NCI-H2227 treated with DMSO at 0.1 percent for 48 hours (cell line): ENCODE data around the gene SIGLEC14.
"Not testable (repeated sequence)": the region's sequence is repeated elsewhere in the genome, so short reads cannot be mapped to it uniquely, and the experiment has no call there.

Source experiments
- DNase-seq: peaks from one replicate; lab custom pipeline; 2025; lab: John Stamatoyannopoulos, UW

SIGLEC14 gene

GRCh38 chr19:51646730-51647129 lies at the start of gene SIGLEC14:
Gene SIGLEC14 (minus strand): TSS chr19:51646825. CDS start chr19:51646759, 66 bp downstream.
- DNase-seq, result not testable (repeated sequence)

- no peak for DNase-seq
Measured at GRCh38 chr19:51695702-51696315, 49.2 kb upstream of the SIGLEC14 start.

GRCh38 chr19:51695088-51695487 lies 48.5 kb upstream of the SIGLEC14 start:
- DNase-seq, result no peak

GRCh38 chr19:51694318-51695085 lies 47.9 kb upstream of the SIGLEC14 start:
- DNase-seq, result no peak

- no peak for DNase-seq
Measured at GRCh38 chr19:51693819-51694218, 47.2 kb upstream of the SIGLEC14 start.

GRCh38 chr19:51693260-51693659 lies 46.6 kb upstream of the SIGLEC14 start, which contains the start of gene SPACA6:
Gene SPACA6 (plus strand): TSS chr19:51693330. CDS start chr19:51693527, 197 bp downstream.
- DNase-seq, result no peak

- no peak for DNase-seq
Measured at GRCh38 chr19:51692468-51692867, 45.8 kb upstream of the SIGLEC14 start.

GRCh38 chr19:51691584-51692428 lies 45.2 kb upstream of the SIGLEC14 start:
- no peak for DNase-seq

- DNase-seq, result no peak
Measured at GRCh38 chr19:51691074-51691583, 44.5 kb upstream of the SIGLEC14 start.

- DNase-seq, result peak; percentile 58
Measured at GRCh38 chr19:51690454-51691073, 43.9 kb upstream of the SIGLEC14 start.

- DNase-seq, result no peak
Measured at GRCh38 chr19:51689751-51690453, 43.3 kb upstream of the SIGLEC14 start.

- DNase-seq, result peak; percentile 78
Measured at GRCh38 chr19:51688671-51689571, 42.3 kb upstream of the SIGLEC14 start.

GRCh38 chr19:51687791-51688670 lies 41.4 kb upstream of the SIGLEC14 start:
- no peak for DNase-seq

- DNase-seq, result no peak
Measured at GRCh38 chr19:51686171-51686570, 39.5 kb upstream of the SIGLEC14 start.

GRCh38 chr19:51681286-51681941 lies 34.8 kb upstream of the SIGLEC14 start:
- no peak for DNase-seq

- DNase-seq, result no peak
Measured at GRCh38 chr19:51680474-51680873, 33.8 kb upstream of the SIGLEC14 start.

GRCh38 chr19:51676566-51677083 lies 30.0 kb upstream of the SIGLEC14 start:
- DNase-seq, result no peak

- not testable (repeated sequence) for DNase-seq
Measured at GRCh38 chr19:51675911-51676565, 29.4 kb upstream of the SIGLEC14 start.
